Mesothelial cell of epicardium (in vitro differentiated cells): ENCODE measurements around the gene ITIH5. TPM values are rescaled to one million over a fixed set of nuclear protein-coding genes. Genes with fewer than 3 reads are reported as not detected.
"Not testable (repeated sequence)": the region's sequence is repeated elsewhere in the genome, so short reads cannot be mapped to it uniquely, and the experiment has no call there.

ENCODE experiments used
- DNase-seq, 2 experiments: peaks; one replicate each; pipeline ENCODE4 v3.0.0; 2021; ENCODE audit warnings: low spot score in 2 of 2; ENCODE audit not compliant: unreplicated experiment in 2 of 2
- H3K27ac Mint-ChIP-seq: 2 replicates; pipeline ENCODE4 v1.8.0; 2021; ENCODE audit warnings: mixed read lengths
- H3K27me3 Mint-ChIP-seq: 2 replicates; pipeline ENCODE4 v1.8.0; 2021; ENCODE audit warnings: low read depth, mixed read lengths
- H3K36me3 Mint-ChIP-seq: 2 replicates; pipeline ENCODE4 v1.8.0; 2021; ENCODE audit warnings: mixed read lengths
- H3K4me1 Mint-ChIP-seq: 2 replicates; pipeline ENCODE4 v1.8.0; 2021; ENCODE audit warnings: mixed read lengths
- H3K4me3 Mint-ChIP-seq: 2 replicates; pipeline ENCODE4 v1.8.0; 2021; ENCODE audit warnings: mild to moderate bottlenecking, moderate library complexity, mixed read lengths
- H3K9me3 Mint-ChIP-seq: 2 replicates; pipeline ENCODE4 v1.8.0; 2021; ENCODE audit warnings: mixed read lengths
- CTCF ChIP-seq: fragments of 200-600 bp; sonication (generic); IDR thresholded peaks from one replicate; pipeline ENCODE4 v1.5.0; 2021; ENCODE audit warnings: antibody characterized with exemption; ENCODE audit not compliant: unreplicated experiment
- total RNA-seq: library from RNA; stranded (reverse); gene quantifications from 3 replicates; pipeline ENCODE4 v1.2.1, GENCODE V29; 2021

ITIH5 gene
- total RNA-seq, 1 donor from 2014 or later = 21.0 TPM

GRCh38 chr10:7657552-7657951, 9.2 kb downstream of the ITIH5 start:
- Mint-ChIP-seq H3K36me3 (no peaks in the 10 kb centered on the region), H3K4me1 (peaks cover 8% of the 10 kb centered on the region), H3K9me3 (no peaks in the 10 kb centered on the region), H3K27me3 (peaks cover 5% of the 10 kb centered on the region), H3K4me3 (no peak overlapping the region), H3K27ac (no peak overlapping the region)
- no peak for TF ChIP-seq CTCF
- no peak for DNase-seq

GRCh38 chr10:7657079-7657478, 9.7 kb downstream of the ITIH5 start:
- H3K27ac Mint-ChIP-seq, H3K4me1 Mint-ChIP-seq, H3K9me3 Mint-ChIP-seq, H3K27me3 Mint-ChIP-seq, DNase-seq, H3K36me3 Mint-ChIP-seq, H3K4me3 Mint-ChIP-seq: not testable (repeated sequence)

GRCh38 chr10:7651853-7652470, 14.8 kb downstream of the ITIH5 start:
- H3K4me1 Mint-ChIP-seq = peaks cover 2% of the 10 kb centered on the region
- no peak overlapping the region for H3K4me3 Mint-ChIP-seq
- no peak for TF ChIP-seq CTCF
- H3K27ac Mint-ChIP-seq = no peak overlapping the region
- no peaks in the 10 kb centered on the region for H3K27me3 Mint-ChIP-seq
- no peak for DNase-seq
- H3K36me3 Mint-ChIP-seq = no peaks in the 10 kb centered on the region
- H3K9me3 Mint-ChIP-seq = peaks cover 3% of the 10 kb centered on the region

GRCh38 chr10:7649673-7650300, 17.0 kb downstream of the ITIH5 start:
- no peak for DNase-seq
- Mint-ChIP-seq H3K9me3 (peaks cover 3% of the 10 kb centered on the region), H3K27ac (no peak overlapping the region), H3K27me3 (no peaks in the 10 kb centered on the region), H3K4me3 (no peak overlapping the region), H3K4me1 (peaks cover 2% of the 10 kb centered on the region), H3K36me3 (no peaks in the 10 kb centered on the region)
- TF ChIP-seq CTCF = no peak

- peaks cover 3% of the 10 kb centered on the region for H3K9me3 Mint-ChIP-seq
- H3K27ac Mint-ChIP-seq = no peak overlapping the region
- no peak for TF ChIP-seq CTCF
- no peak overlapping the region for H3K4me3 Mint-ChIP-seq
- no peaks in the 10 kb centered on the region for H3K36me3 Mint-ChIP-seq
- H3K27me3 Mint-ChIP-seq = no peaks in the 10 kb centered on the region
- no peak for DNase-seq
- peaks cover 2% of the 10 kb centered on the region for H3K4me1 Mint-ChIP-seq
Measured at GRCh38 chr10:7647062-7647664, 19.6 kb downstream of the ITIH5 start.

GRCh38 chr10:7642491-7643011, 24.2 kb downstream of the ITIH5 start:
- Mint-ChIP-seq H3K27me3 (peaks cover 4% of the 10 kb centered on the region), H3K4me1 (peaks cover 2% of the 10 kb centered on the region), H3K36me3 (peaks cover 12% of the 10 kb centered on the region), H3K27ac (no peak overlapping the region), H3K4me3 (no peak overlapping the region), H3K9me3 (peaks cover 30% of the 10 kb centered on the region)
- no peak for DNase-seq
- TF ChIP-seq CTCF = no peak
